Measurements from ENCODE around the gene ERCC1.

Gene ERCC1

DNA sequence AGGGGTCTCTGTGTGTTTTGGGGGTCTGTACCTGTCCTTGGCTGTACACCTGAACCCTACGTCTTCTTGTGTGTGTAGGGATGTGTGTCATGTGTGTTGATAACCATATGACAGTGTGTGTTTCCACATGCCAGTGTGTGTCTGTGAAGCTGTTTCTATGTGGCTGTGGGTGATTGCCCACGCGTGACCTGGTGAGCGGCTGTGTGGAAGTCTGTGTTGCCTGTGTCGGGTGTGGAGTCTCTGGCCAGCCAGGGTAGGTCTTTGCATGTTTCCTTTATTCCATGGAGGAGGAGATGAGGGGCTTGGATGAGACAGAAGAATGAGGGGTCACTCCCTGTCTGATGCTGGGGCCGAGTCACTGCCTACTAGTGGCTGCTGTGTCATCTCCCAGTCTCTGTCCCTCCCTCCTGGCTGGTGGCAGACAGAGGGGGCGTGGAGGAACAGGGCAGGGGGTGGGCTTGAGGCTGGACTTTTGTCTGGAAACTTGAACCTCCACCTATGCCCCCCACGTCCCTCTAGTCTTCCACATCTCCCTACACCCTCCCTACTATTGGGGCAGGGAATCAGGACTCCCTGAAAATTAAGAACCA lies 41.2 kb upstream of the ERCC1 start:
- H3K9me2 ChIP-seq (replicated peaks; ENCODE audit: control insufficient read depth, low read length), result no peaks in the 10 kb centered on the region
- peak overlapping the region; percentile 14; the same call in 1 of the 2 replicates for H3K4me2 ChIP-seq (ENCODE audit: low read length)
- TF ChIP-seq, protein P1, sequence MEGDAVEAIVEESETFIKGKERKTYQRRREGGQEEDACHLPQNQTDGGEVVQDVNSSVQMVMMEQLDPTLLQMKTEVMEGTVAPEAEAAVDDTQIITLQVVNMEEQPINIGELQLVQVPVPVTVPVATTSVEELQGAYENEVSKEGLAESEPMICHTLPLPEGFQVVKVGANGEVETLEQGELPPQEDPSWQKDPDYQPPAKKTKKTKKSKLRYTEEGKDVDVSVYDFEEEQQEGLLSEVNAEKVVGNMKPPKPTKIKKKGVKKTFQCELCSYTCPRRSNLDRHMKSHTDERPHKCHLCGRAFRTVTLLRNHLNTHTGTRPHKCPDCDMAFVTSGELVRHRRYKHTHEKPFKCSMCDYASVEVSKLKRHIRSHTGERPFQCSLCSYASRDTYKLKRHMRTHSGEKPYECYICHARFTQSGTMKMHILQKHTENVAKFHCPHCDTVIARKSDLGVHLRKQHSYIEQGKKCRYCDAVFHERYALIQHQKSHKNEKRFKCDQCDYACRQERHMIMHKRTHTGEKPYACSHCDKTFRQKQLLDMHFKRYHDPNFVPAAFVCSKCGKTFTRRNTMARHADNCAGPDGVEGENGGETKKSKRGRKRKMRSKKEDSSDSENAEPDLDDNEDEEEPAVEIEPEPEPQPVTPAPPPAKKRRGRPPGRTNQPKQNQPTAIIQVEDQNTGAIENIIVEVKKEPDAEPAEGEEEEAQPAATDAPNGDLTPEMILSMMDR (IDR thresholded peaks at IDR 0.05; ENCODE audit: low read depth, low read length, poor library complexity, severe bottlenecking), result no peak
- TF ChIP-seq EZH2phosphoT487 (IDR thresholded peaks at IDR 0.05; ENCODE audit: borderline replicate concordance, low read length), result no peak

DNA sequence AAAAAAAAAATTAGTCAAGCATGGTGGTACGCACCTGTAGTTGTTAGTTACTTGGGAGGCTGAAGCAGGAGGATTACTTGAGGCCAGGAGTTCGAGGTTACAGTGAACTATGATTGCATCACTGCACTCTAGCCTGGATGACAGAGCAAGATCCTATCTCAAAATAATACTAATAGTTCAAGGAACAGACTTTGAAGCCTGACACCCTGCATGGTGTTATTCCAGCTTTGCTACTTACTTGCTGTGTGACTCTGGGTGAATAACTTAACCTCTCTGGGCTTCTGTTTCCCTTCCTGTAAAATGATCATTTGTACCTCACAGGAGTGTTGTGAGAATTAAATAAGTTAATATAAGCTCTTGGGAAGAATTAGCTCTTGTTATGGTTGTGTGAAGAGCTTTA lies 40.6 kb upstream of the ERCC1 start:
- Histone ChIP-seq H3K4me3 (ENCODE audit: low read length) (no peak overlapping the region), H3K9me2 (replicated peaks; ENCODE audit: control insufficient read depth, low read length) (no peaks in the 10 kb centered on the region), H3K4me1 (ENCODE audit: control insufficient read depth, low read length) (peaks cover 43% of the 10 kb centered on the region), H3K27me3 (ENCODE audit: control insufficient read depth, low read length) (0 out of 2 replicates have a peak, but pooled peaks cover 3% of the 10 kb centered on the region), H3K4me2 (ENCODE audit: low read length) (no peak overlapping the region), H3K27ac (ENCODE audit: low read depth, low read length) (no peak overlapping the region), H3K36me3 (ENCODE audit: control insufficient read depth, low read length) (no peaks in the 10 kb centered on the region), H4K20me1 (ENCODE audit: control insufficient read depth, insufficient read depth, low read depth, low read length) (no peaks in the 10 kb centered on the region), H3K79me2 (ENCODE audit: control insufficient read depth, low read length) (peaks cover 6% of the 10 kb centered on the region), H3K9me3 (ENCODE audit: control insufficient read depth, insufficient read depth, low read length) (no peaks in the 10 kb centered on the region), H3F3A (ENCODE audit: control insufficient read depth, insufficient read depth) (peaks cover 14% of the 10 kb centered on the region; the same call in 1 of the 2 replicates)
- no peak for TF ChIP-seq EZH2phosphoT487 (IDR thresholded peaks at IDR 0.05; ENCODE audit: borderline replicate concordance, low read length)
- TF ChIP-seq, protein P1 (IDR thresholded peaks at IDR 0.05; ENCODE audit: low read depth, low read length, poor library complexity, severe bottlenecking), result no peak

More for the DNA sequence above, 41.2 kb upstream of the ERCC1 start:
- Histone ChIP-seq H3K27me3 (ENCODE audit: control insufficient read depth, low read length) (0 out of 2 replicates have a peak, but pooled peaks cover 3% of the 10 kb centered on the region), H3K36me3 (ENCODE audit: control insufficient read depth, low read length) (no peaks in the 10 kb centered on the region), H3K4me3 (ENCODE audit: low read length) (no peak overlapping the region), H4K20me1 (ENCODE audit: control insufficient read depth, insufficient read depth, low read depth, low read length) (no peaks in the 10 kb centered on the region), H3K27ac (ENCODE audit: low read depth, low read length) (no peak overlapping the region), H3K79me2 (ENCODE audit: control insufficient read depth, low read length) (peaks cover 6% of the 10 kb centered on the region), H3K9me3 (ENCODE audit: control insufficient read depth, insufficient read depth, low read length) (no peaks in the 10 kb centered on the region), H3K4me1 (ENCODE audit: control insufficient read depth, low read length) (peaks cover 49% of the 10 kb centered on the region), H3F3A (ENCODE audit: control insufficient read depth, insufficient read depth) (peaks cover 14% of the 10 kb centered on the region; the same call in 1 of the 2 replicates)

DNA sequence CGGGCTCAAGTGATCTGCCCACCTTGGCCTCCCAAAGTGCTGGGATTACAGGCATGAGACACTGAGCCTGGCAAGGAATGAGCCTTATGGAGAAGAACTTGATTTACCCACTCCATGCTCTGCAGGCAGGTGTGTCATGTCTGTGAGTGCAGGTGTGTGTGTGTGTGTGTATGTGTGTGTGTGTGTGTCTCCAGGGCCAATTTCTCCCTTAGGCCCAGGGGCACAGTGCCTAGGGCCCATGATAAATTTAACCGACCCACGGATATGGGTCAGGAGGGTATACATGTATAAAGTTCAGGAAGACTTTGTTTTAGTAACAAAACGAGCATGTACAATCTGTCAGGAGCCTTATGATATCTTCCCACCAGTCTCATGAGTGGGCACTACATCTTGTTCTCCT lies 39.5 kb upstream of the ERCC1 start:
- Histone ChIP-seq H3K36me3 (ENCODE audit: control insufficient read depth, low read length) (no peaks in the 10 kb centered on the region), H4K20me1 (ENCODE audit: control insufficient read depth, insufficient read depth, low read depth, low read length) (no peaks in the 10 kb centered on the region), H3F3A (ENCODE audit: control insufficient read depth, insufficient read depth) (peaks cover 14% of the 10 kb centered on the region; the same call in 1 of the 2 replicates), H3K9me3 (ENCODE audit: control insufficient read depth, insufficient read depth, low read length) (no peaks in the 10 kb centered on the region), H3K27me3 (ENCODE audit: control insufficient read depth, low read length) (0 out of 2 replicates have a peak, but pooled peaks cover 3% of the 10 kb centered on the region), H3K27ac (ENCODE audit: low read depth, low read length) (no peak overlapping the region), H3K79me2 (ENCODE audit: control insufficient read depth, low read length) (peaks cover 3% of the 10 kb centered on the region), H3K4me1 (ENCODE audit: control insufficient read depth, low read length) (peaks cover 43% of the 10 kb centered on the region), H3K4me2 (ENCODE audit: low read length) (no peak overlapping the region), H3K9me2 (replicated peaks; ENCODE audit: control insufficient read depth, low read length) (no peaks in the 10 kb centered on the region), H3K4me3 (ENCODE audit: low read length) (no peak overlapping the region)
- no peak for TF ChIP-seq EZH2phosphoT487 (IDR thresholded peaks at IDR 0.05; ENCODE audit: borderline replicate concordance, low read length)
- TF ChIP-seq, protein P1 (IDR thresholded peaks at IDR 0.05; ENCODE audit: low read depth, low read length, poor library complexity, severe bottlenecking), result no peak

Data from DOHH2 (cell line).